Stimulated activated CD4-positive, alpha-beta T cell treated with anti-CD3 and anti-CD28 coated beads, Interleukin-15, amount 100 ng/mL, for 24 hours (primary cell): ENCODE data around the gene SERPINA6.
A peak's percentile ranks its signal among the peaks of the same experiment; 100 is the strongest.
"Not testable (repeated sequence)": the region's sequence is repeated elsewhere in the genome, so short reads cannot be mapped to it uniquely, and the experiment has no call there.

Source experiments
- DNase-seq: peaks from one replicate; pipeline ENCODE4 v3.0.0-alpha.2; 2020

The SERPINA6 gene

GRCh38 chr14:94354190-94354589 lies 31.1 kb upstream of the SERPINA6 start:
- DNase-seq, result not testable (repeated sequence)

GRCh38 chr14:94349276-94349675 lies 26.1 kb upstream of the SERPINA6 start:
- no peak for DNase-seq

- DNase-seq, result no peak
Observed at GRCh38 chr14:94348836-94349235, 25.7 kb upstream of the SERPINA6 start.

- DNase-seq, result no peak
Observed at GRCh38 chr14:94346841-94347240, 23.7 kb upstream of the SERPINA6 start.

GRCh38 chr14:94346065-94346786 lies 23.1 kb upstream of the SERPINA6 start:
- peak; percentile 78 for DNase-seq

- DNase-seq, result no peak
Observed at GRCh38 chr14:94345344-94346064, 22.4 kb upstream of the SERPINA6 start.

GRCh38 chr14:94344389-94344788 lies 21.3 kb upstream of the SERPINA6 start:
- DNase-seq, result no peak

- DNase-seq, result no peak
Observed at GRCh38 chr14:94343238-94344005, 20.3 kb upstream of the SERPINA6 start.

- DNase-seq, result peak; percentile 36
Observed at GRCh38 chr14:94342334-94342934, 19.3 kb upstream of the SERPINA6 start.

- peak; percentile 13 for DNase-seq
Observed at GRCh38 chr14:94341656-94342333, 18.7 kb upstream of the SERPINA6 start.

- DNase-seq, result no peak
Observed at GRCh38 chr14:94340533-94340932, 17.4 kb upstream of the SERPINA6 start.

- DNase-seq, result no peak
Observed at GRCh38 chr14:94338023-94338422, 14.9 kb upstream of the SERPINA6 start.

GRCh38 chr14:94337274-94337673 lies 14.1 kb upstream of the SERPINA6 start:
- DNase-seq, result peak; percentile 16

GRCh38 chr14:94334872-94335271 lies 11.7 kb upstream of the SERPINA6 start:
- DNase-seq, result no peak

- no peak for DNase-seq
Observed at GRCh38 chr14:94332587-94332986, 9.5 kb upstream of the SERPINA6 start.

- DNase-seq, result no peak
Observed at GRCh38 chr14:94332063-94332583, 9.0 kb upstream of the SERPINA6 start.

- no peak for DNase-seq
Observed at GRCh38 chr14:94331462-94331861, 8.3 kb upstream of the SERPINA6 start.

GRCh38 chr14:94330857-94331256 lies 7.7 kb upstream of the SERPINA6 start:
- no peak for DNase-seq

- DNase-seq, result no peak
Observed at GRCh38 chr14:94330432-94330831, 7.3 kb upstream of the SERPINA6 start.

GRCh38 chr14:94329857-94330256 lies 6.7 kb upstream of the SERPINA6 start:
- DNase-seq, result no peak

GRCh38 chr14:94328196-94328595 lies 5.1 kb upstream of the SERPINA6 start:
- DNase-seq, result no peak
